GM10847 (cell line): ENCODE measurements around the gene STAT1.

Experiments used
- POLR2A ChIP-seq: IDR thresholded peaks from 2 replicates; pipeline ENCODE4 v1.6.1; 2011; ENCODE audit not compliant: insufficient read length; ENCODE audit errors: extremely low read depth

Gene STAT1

DNA sequence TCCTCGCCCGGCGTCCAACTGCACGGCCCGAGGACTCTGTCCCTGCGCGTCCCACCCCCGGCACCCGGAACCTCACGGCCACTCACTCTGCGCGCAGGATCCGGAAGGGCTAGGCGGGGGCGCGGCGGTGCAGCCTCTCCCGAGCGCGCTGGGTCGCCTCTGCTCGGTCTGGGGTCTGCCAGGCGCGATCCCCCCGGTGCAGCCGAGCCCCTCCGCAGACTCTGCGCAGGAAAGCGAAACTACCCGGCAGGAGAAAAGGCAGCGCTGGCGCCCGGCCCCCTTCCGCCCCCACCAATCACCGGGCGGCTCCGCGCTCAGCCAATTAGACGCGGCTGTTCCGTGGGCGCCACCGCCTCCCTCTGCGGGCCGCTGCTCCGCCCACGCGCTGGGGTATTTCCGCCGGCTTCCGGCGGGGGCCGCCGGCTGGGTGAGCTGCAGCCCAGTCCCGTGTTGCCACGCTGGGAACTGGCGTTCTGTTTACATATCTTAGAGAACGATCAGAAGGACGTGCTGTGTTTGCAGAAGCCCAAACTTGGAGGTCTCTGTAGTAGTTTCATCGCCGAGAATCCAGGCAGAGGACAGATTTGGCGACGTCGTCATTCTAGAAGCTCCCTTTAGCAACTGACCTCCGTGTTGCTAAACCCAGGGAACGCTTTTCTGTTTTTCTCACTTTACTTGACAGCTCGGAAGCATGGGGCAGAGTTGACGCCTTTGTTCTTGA is at the start of gene STAT1:
Gene STAT1, minus strand, starts transcription at position 240 of the 721 bp plus-strand sequence. CDS start 4,168 bp downstream, outside the sequence.
- TF ChIP-seq POLR2A, result peak; percentile 100

DNA sequence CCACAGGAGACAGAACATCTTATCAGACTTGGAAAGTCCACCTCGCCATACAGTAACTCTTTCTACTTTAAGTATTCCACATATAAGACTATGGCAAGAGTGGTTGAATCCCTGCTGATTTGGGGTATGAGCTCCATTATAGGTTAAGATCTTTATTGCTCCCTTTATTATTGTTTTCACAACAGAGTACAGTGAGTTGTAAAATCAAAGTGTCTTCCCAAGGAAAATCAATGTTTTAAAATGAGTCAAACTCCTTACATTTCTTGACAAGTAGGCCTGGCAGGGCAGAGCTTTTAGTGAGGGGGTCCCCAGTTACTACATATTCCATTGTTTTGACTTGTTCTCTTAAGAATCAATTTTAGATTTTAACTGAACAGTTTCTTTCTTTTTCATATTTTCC is 49.6 kb upstream of the STAT1 start:
- no peak for TF ChIP-seq POLR2A

- TF ChIP-seq POLR2A, result no peak
Measured at GRCh38 chr2:191061381-191061980, 47.5 kb upstream of the STAT1 start.

DNA sequence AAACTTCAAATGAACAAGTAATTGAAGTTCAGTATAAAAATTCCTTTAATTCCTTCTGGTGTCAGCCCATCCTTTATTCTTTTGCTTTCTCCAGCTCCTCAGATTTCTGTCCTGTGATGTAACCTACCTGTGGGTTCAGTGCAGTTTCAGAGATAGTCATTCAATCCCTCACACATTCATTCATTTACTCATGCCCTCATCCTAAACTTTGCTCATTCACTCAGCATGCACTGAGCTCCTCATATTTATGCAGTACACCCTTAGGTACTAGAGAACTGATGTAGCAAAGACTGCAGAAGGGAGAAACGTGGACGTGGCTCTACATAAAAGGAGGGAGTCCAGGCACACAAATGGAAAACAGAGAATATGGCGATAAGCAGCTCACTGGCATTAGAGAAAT is 45.3 kb upstream of the STAT1 start:
- no peak for TF ChIP-seq POLR2A

DNA sequence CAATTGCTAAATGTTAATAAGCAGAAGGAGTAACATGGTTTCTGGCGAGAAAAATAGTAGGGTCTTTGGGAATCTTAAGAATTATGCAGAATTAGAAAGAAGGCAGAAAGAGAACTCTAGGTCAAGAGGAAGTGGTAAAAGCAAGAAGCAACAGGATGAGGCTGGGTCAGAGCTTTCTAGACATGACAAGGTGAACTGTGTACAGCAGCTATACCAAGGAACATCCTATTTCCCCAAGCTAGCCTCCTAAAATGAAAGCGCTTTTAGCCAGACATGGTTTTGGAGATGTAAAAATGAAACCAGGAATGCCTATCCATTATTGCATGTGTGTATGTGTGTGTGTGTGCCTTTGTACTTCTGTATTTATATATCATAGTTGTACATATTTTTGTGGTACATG is 42.3 kb upstream of the STAT1 start:
- TF ChIP-seq POLR2A, result no peak

GRCh38 chr2:191053256-191053655 is 39.3 kb upstream of the STAT1 start:
- no peak for TF ChIP-seq POLR2A

- TF ChIP-seq POLR2A, result no peak
Measured at GRCh38 chr2:191051825-191052778, 38.1 kb upstream of the STAT1 start.

- TF ChIP-seq POLR2A, result no peak
Measured at GRCh38 chr2:191051177-191051576, 37.2 kb upstream of the STAT1 start.

GRCh38 chr2:191050640-191050987 is 36.6 kb upstream of the STAT1 start:
- TF ChIP-seq POLR2A, result no peak

DNA sequence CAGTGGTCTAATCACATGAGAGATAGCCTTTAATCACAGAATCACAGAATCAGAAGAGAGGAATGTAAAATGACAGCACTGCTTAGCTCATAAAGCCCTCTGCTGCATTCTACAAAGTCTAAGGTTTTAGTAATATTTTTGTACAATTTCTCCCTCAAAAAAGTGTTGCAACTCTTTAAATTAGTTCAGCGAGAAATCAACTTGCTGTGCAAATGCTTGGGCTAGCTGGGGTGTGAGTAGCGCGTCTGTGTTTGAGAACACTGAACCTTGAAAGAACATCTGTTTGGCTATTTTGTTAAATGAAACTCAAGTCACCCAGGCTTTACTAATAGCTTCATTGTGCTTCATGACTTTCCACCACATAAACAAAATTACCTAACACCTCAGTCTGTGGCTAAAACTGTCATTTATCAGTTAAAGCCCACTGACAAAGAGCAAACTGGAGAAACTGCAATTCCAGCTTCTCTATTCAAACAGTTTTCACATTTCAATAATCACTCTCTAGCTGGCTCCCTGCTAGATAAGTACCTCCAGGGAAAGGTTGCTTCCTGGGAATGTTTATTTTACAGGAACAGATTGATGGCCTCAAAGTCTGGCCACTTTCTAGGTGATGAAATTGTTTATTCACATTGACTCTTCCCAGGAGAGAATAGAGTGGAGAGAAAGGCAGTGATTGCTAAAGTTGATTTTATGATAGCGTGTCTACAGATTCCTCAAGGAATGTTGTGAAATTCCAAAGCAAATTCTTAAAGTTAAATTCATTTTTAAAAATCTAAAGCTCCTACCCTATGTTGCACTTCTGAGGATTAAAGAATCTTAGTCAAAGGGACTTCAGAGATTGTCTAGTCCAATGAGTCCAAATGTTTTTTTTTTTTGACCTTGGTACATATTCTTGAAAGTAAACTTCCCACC is 36.0 kb upstream of the STAT1 start:
- TF ChIP-seq POLR2A, result no peak

DNA sequence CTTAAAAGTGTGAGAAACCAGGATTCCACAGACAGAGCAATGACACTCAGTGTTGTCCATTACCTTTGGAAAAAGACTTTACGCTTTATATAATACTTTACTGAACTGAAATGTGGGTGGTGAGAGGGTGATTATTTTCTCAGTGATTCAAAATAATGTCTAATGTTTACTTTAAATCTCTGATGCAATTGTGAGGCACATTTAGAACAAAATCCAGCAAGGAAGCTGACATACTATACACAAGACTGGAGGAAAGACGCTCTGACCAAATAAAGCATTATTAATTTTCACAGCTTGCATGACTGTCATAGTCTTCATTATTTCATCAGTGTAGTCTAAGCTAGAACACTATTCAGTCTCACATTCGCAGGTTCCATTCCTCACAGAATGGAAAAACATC is 34.1 kb upstream of the STAT1 start:
- TF ChIP-seq POLR2A, result no peak

DNA sequence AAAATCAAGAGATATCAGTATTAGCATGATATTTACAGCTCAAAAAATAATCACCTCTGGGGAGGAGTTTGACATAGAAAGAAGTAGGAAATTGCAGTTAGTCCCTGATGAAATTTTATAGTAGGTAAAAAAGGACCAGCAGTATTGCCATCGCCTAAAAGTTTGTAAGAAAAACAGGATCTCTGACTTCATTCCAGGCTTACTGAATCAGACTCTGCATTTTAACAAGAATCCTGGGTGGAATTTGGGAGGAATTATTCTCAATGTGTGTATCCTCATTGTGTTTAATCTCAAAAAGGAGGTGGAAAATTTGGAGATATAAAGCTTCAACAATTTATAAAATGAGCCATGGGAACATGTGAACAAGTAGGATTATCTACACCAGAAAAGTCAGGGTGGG is 31.2 kb upstream of the STAT1 start:
- no peak for TF ChIP-seq POLR2A

- no peak for TF ChIP-seq POLR2A
Measured at GRCh38 chr2:191043438-191043837, 29.5 kb upstream of the STAT1 start.

- no peak for TF ChIP-seq POLR2A
Measured at GRCh38 chr2:191041418-191042161, 27.6 kb upstream of the STAT1 start.
